Measurements from ENCODE around the gene ATP10B. TPM values are rescaled to one million over a fixed set of nuclear protein-coding genes. Genes with fewer than 3 reads are reported as not detected.

The ATP10B gene
- total RNA-seq, 3 donors from 2014 or later (not counting 1 experiment from before 2014, with no cell fraction given): not detected

DNA sequence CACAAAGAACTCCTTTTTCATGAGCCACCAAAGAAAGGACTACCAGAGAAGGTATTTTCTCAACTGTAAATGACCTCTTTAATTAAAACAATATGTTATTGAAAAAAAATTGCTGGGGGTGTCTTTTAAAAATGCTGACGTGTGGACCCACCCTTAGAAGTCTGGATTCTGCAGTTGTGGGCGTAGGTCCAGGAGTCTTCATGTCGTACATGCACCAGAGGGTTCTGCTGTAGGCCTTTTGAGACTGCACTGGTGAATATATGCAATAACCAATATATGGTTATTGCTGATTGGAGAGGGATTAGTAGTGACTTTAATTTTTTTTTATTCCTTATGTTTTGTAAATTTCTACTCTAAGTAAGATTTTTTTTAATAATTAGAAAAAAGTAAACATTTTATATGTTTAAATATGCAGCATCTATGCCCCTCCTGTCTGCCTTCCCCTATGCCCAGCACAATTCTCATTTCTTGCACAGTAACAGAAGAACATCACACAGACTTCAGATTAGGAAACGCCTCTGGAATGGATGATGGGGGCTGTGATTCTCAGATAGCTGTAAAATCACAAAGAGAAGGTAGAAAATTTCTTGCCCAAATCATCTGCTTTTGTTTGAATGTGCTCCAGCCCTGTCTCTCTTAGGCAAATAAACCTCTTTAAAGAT is 328.4 kb downstream of the ATP10B start:
- 83% methylated on average over 4 of the region's 4 CpGs for WGBS (ENCODE audit: insufficient coverage)
- H3K36me3 Mint-ChIP-seq: no peaks in the 10 kb centered on the region
- intact Hi-C loops (cut with micrococcal nuclease): no loop called here
- no peaks in the 10 kb centered on the region for H3K4me1 ChIP-seq (ENCODE audit: control insufficient read depth, insufficient read depth, low read length)
- no peaks in the 10 kb centered on the region for H3K9me3 ChIP-seq (ENCODE audit: control insufficient read depth, insufficient read depth, low read length)
- H3K4me3 Mint-ChIP-seq: no peak overlapping the region
- no peaks in the 10 kb centered on the region for H3K9me3 Mint-ChIP-seq
- TF ChIP-seq, protein P1, sequence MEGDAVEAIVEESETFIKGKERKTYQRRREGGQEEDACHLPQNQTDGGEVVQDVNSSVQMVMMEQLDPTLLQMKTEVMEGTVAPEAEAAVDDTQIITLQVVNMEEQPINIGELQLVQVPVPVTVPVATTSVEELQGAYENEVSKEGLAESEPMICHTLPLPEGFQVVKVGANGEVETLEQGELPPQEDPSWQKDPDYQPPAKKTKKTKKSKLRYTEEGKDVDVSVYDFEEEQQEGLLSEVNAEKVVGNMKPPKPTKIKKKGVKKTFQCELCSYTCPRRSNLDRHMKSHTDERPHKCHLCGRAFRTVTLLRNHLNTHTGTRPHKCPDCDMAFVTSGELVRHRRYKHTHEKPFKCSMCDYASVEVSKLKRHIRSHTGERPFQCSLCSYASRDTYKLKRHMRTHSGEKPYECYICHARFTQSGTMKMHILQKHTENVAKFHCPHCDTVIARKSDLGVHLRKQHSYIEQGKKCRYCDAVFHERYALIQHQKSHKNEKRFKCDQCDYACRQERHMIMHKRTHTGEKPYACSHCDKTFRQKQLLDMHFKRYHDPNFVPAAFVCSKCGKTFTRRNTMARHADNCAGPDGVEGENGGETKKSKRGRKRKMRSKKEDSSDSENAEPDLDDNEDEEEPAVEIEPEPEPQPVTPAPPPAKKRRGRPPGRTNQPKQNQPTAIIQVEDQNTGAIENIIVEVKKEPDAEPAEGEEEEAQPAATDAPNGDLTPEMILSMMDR (IDR thresholded peaks at IDR 0.05): no peak
- H3K4me1 Mint-ChIP-seq: no peaks in the 10 kb centered on the region
- H3K36me3 ChIP-seq (ENCODE audit: control insufficient read depth, insufficient read depth, low read length): no peaks in the 10 kb centered on the region
- peaks cover 9% of the 10 kb centered on the region in 2 donors for H3K27me3 Mint-ChIP-seq (ENCODE audit: low read depth in 2 of 2)
- ATAC-seq (no peak), DNase-seq (no peak)
- no peak overlapping the region for H3K4me3 ChIP-seq (ENCODE audit: low read length)
- H3K27me3 ChIP-seq (ENCODE audit: control insufficient read depth, insufficient read depth, low read length): no peaks in the 10 kb centered on the region
- no peak overlapping the region for H3K27ac Mint-ChIP-seq
- H3K27ac ChIP-seq (ENCODE audit: low read length): no peak overlapping the region

DNA sequence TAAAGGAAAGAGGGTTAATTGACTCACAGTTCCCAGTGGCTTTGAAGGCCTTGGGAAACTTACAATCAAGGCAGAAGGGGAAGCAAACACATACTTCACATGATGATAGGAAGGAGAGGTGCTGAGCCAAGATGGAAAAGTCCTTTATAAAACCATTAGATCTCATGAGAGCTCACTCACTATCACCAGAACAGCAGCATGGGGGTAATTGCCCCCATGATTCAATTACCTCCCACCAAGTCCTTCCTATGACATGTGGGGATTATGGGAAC is 330.7 kb downstream of the ATP10B start:
- TF ChIP-seq, protein P1 (IDR thresholded peaks at IDR 0.05): no peak
- intact Hi-C loops (cut with micrococcal nuclease): no loop called here
- Mint-ChIP-seq H3K4me1 (no peaks in the 10 kb centered on the region), H3K9me3 (no peaks in the 10 kb centered on the region), H3K27me3 (ENCODE audit: low read depth in 2 of 2) (no peaks in the 10 kb centered on the region), H3K4me3 (no peak overlapping the region), H3K27ac (no peak overlapping the region), H3K36me3 (no peaks in the 10 kb centered on the region)
- DNase-seq (no peak), ATAC-seq (no peak)
- H3K36me3 ChIP-seq (ENCODE audit: control insufficient read depth, insufficient read depth, low read length): no peaks in the 10 kb centered on the region
- H3K27me3 ChIP-seq (ENCODE audit: control insufficient read depth, insufficient read depth, low read length): no peaks in the 10 kb centered on the region
- no peaks in the 10 kb centered on the region for H3K9me3 ChIP-seq (ENCODE audit: control insufficient read depth, insufficient read depth, low read length)
- no peak overlapping the region for H3K27ac ChIP-seq (ENCODE audit: low read length)
- H3K4me1 ChIP-seq (ENCODE audit: control insufficient read depth, insufficient read depth, low read length): no peaks in the 10 kb centered on the region
- H3K4me3 ChIP-seq (ENCODE audit: low read length): no peak overlapping the region

DNA sequence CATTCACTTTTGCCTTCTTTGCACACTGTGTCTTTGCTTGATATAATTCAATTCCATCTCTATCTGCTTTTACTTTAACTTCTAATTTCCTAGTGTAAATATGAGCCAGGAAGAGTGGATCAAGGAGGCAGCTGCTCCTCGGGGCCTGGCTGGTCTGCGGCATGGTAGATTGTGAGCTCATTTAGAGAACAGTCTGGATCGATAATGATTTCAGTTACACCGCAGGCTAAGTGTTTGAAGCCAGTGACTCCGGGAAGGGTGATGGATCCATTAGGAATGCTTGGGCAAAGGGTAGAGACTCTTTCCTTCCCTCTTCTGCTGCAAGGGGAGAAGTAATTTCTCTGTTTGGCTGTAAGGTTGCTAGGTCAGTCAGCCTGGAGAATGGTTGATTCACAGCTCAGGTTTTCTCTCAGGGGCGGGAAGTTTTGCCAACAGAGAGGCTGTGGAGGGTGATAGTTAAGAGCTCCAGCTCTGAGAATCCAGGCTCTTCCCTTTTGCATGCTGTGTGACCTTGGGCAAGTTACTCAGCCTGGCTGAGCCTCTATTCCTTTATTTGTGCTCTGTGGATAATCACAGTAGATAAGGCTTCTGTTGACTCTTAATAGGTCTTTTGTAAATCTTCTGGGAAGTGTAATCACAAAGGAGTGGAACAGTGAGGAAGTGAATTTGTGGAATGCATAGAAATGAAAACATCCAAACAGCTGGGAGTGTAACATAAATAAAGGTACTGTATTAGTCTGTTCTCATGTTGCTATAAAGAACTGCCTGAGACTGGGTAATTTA is 331.2 kb downstream of the ATP10B start:
- intact Hi-C loops (cut with micrococcal nuclease): no loop called here
- no peaks in the 10 kb centered on the region for H3K9me3 Mint-ChIP-seq

More for the DNA sequence above, 331.2 kb downstream of the ATP10B start:
- ATAC-seq (no peak), DNase-seq (no peak)
- no peaks in the 10 kb centered on the region for H3K4me1 ChIP-seq (ENCODE audit: control insufficient read depth, insufficient read depth, low read length)
- WGBS (ENCODE audit: insufficient coverage): 92% methylated on average over 6 of the region's 6 CpGs
- no peak overlapping the region for H3K4me3 ChIP-seq (ENCODE audit: low read length)
- Mint-ChIP-seq H3K4me1 (no peaks in the 10 kb centered on the region), H3K4me3 (no peak overlapping the region), H3K36me3 (no peaks in the 10 kb centered on the region), H3K27me3 (ENCODE audit: low read depth in 2 of 2) (no peaks in the 10 kb centered on the region), H3K27ac (no peak overlapping the region)
- TF ChIP-seq, protein P1 (IDR thresholded peaks at IDR 0.05): no peak
- no peaks in the 10 kb centered on the region for H3K9me3 ChIP-seq (ENCODE audit: control insufficient read depth, insufficient read depth, low read length)
- H3K27ac ChIP-seq (ENCODE audit: low read length): no peak overlapping the region
- no peaks in the 10 kb centered on the region for H3K36me3 ChIP-seq (ENCODE audit: control insufficient read depth, insufficient read depth, low read length)
- H3K27me3 ChIP-seq (ENCODE audit: control insufficient read depth, insufficient read depth, low read length): no peaks in the 10 kb centered on the region

Measured in natural killer cell (primary cell).